IMR-90 (cell line): ENCODE measurements around the gene PFKFB2. TPM values are rescaled to one million over a fixed set of nuclear protein-coding genes. Genes with fewer than 3 reads are reported as not detected.

Experiments
- ATAC-seq: fragments of 200-7000 bp; cut with Tn5 transposase; 2 replicates; pipeline ENCODE4 v1.9.1; 2020; ENCODE audit warnings: low read depth, mild to moderate bottlenecking, moderate library complexity
- BruUV-seq: library from RNA; stranded (reverse); fragments of 400-500 nt; replicated peaks from 2 replicates; lab custom pipeline; 2021; lab: Mats Ljungman, UMichigan
- CTCF ChIA-PET: fragments of 300-600 bp; formaldehyde crosslinking; extraction: SDS; loops from one replicate; lab custom pipeline; 2021; ENCODE audit warnings: antibody characterized with exemption; lab: Yijun Ruan, JAX
- POLR2A ChIA-PET: fragments of 300-600 bp; sonication (Branson Sonifier 250); formaldehyde crosslinking; loops from one replicate; lab custom pipeline; 2022; ENCODE audit warnings: antibody characterized with exemption; ENCODE audit not compliant: unreplicated experiment; lab: Charles Lee
- DNase-seq: peaks from one replicate; pipeline ENCODE4 v3.0.0; 2013
- H2AFZ ChIP-seq: replicated peaks from 2 replicates; pipeline ENCODE3; 2013; ENCODE audit warnings: low read length, mild to moderate bottlenecking; ENCODE audit not compliant: poor library complexity
- H2AK5ac ChIP-seq: 2 replicates; pipeline ENCODE4 v1.6.1; 2013; ENCODE audit warnings: low read depth, low read length, inconsistent platforms
- H2AK9ac ChIP-seq: replicated peaks from 2 replicates; pipeline ENCODE3; 2013; ENCODE audit warnings: mild to moderate bottlenecking, low read depth, low read length, moderate library complexity; ENCODE audit not compliant: poor library complexity
- H2BK120ac ChIP-seq: 2 replicates; pipeline ENCODE4 v1.6.1; 2013; ENCODE audit warnings: low read depth, low read length, inconsistent platforms
- H2BK15ac ChIP-seq: 3 replicates; pipeline ENCODE4 v1.6.1; 2013; ENCODE audit warnings: low read depth, low read length, inconsistent platforms
- H2BK20ac ChIP-seq: 2 replicates; pipeline ENCODE4 v1.6.1; 2013; ENCODE audit warnings: low read depth, mild to moderate bottlenecking, inconsistent platforms, low read length, moderate library complexity
- H2BK5ac ChIP-seq: 2 replicates; pipeline ENCODE4 v1.6.1; 2013; ENCODE audit warnings: mild to moderate bottlenecking, low read depth, low read length, inconsistent platforms; ENCODE audit not compliant: poor library complexity, severe bottlenecking
- H3K14ac ChIP-seq: replicated peaks from 2 replicates; pipeline ENCODE4 v1.6.1; 2013; ENCODE audit warnings: low read depth, low read length, inconsistent platforms
- H3K18ac ChIP-seq: 2 replicates; pipeline ENCODE4 v1.6.1; 2013; ENCODE audit warnings: low read depth, low read length, control low read depth
- H3K23ac ChIP-seq: 2 replicates; pipeline ENCODE4 v1.6.1; 2013; ENCODE audit warnings: low read depth, low read length, inconsistent platforms
- H3K27ac ChIP-seq: 2 replicates; pipeline ENCODE4 v1.5.1; 2013; ENCODE audit warnings: mild to moderate bottlenecking, control low read depth, low read length; ENCODE audit not compliant: insufficient read depth
- H3K27me3 ChIP-seq: 2 replicates; pipeline ENCODE4 v1.6.1; 2013; ENCODE audit warnings: low read length; ENCODE audit not compliant: control insufficient read depth, insufficient read depth
- H3K36me3 ChIP-seq: 2 replicates; pipeline ENCODE4 v1.6.1; 2013; ENCODE audit warnings: low read length, mixed read lengths; ENCODE audit not compliant: control insufficient read depth, insufficient read depth
- H3K4ac ChIP-seq: 2 replicates; pipeline ENCODE4 v1.6.1; 2013; ENCODE audit warnings: low read depth, low read length, inconsistent platforms
- H3K4me1 ChIP-seq: 2 replicates; pipeline ENCODE4 v1.6.1; 2013; ENCODE audit warnings: low read length, mixed read lengths; ENCODE audit not compliant: control insufficient read depth, insufficient read depth
- H3K4me2 ChIP-seq: 2 replicates; pipeline ENCODE4 v1.6.1; 2013; ENCODE audit warnings: low read depth, mild to moderate bottlenecking, control low read depth, low read length, moderate library complexity
- H3K4me3 ChIP-seq: 2 replicates; pipeline ENCODE4 v1.5.1; 2013; ENCODE audit warnings: low read depth, mild to moderate bottlenecking, control low read depth, low read length, moderate library complexity; ENCODE audit not compliant: insufficient read depth
- H3K56ac ChIP-seq: 2 replicates; pipeline ENCODE4 v1.6.1; 2013; ENCODE audit warnings: low read length, inconsistent platforms; ENCODE audit not compliant: insufficient read depth; ENCODE audit errors: extremely low read depth
- H3K79me1 ChIP-seq, 2 experiments: 2 replicates each; pipeline ENCODE4 v1.6.1; 2013; ENCODE audit warnings: low read length in 2 of 2, inconsistent platforms in 1 of 2, low read depth in 1 of 2
- H3K9ac ChIP-seq: 2 replicates; pipeline ENCODE4 v1.6.1; 2013; ENCODE audit warnings: low read depth, low read length, control low read depth
- H3K9me1 ChIP-seq: 2 replicates; pipeline ENCODE4 v1.6.1; 2013; ENCODE audit warnings: low read length, inconsistent platforms; ENCODE audit not compliant: insufficient read depth
- H3K9me3 ChIP-seq: 2 replicates; pipeline ENCODE4 v1.6.1; 2013; ENCODE audit warnings: low read length; ENCODE audit not compliant: control insufficient read depth, insufficient read depth
- H4K20me1 ChIP-seq: 2 replicates; pipeline ENCODE4 v1.6.1; 2013; ENCODE audit warnings: low read length, inconsistent platforms; ENCODE audit not compliant: insufficient read depth
- H4K5ac ChIP-seq: 2 replicates; pipeline ENCODE4 v1.6.1; 2013; ENCODE audit warnings: mild to moderate bottlenecking, low read depth, low read length, control low read depth
- H4K8ac ChIP-seq, 2 experiments: 2 replicates each; pipeline ENCODE4 v1.6.1; 2013; ENCODE audit warnings: low read depth in 2 of 2, low read length in 2 of 2, control low read depth in 1 of 2, inconsistent platforms in 1 of 2
- H4K91ac ChIP-seq: 2 replicates; pipeline ENCODE4 v1.6.1; 2013; ENCODE audit warnings: low read depth, low read length, inconsistent platforms; ENCODE audit not compliant: insufficient read depth
- BHLHE40 ChIP-seq: fragments of 150-350 bp; IDR thresholded peaks from 2 replicates; pipeline ENCODE4 v1.6.1; 2016; ENCODE audit warnings: mild to moderate bottlenecking, low read depth, low read length
- CEBPB ChIP-seq: IDR thresholded peaks from 2 replicates; pipeline ENCODE4 v1.6.1; 2012; ENCODE audit warnings: low read depth, low read length, improper control_type of control experiment
- MAFK ChIP-seq: IDR thresholded peaks from 2 replicates; pipeline ENCODE4 v1.6.1; 2012; ENCODE audit warnings: low read depth, low read length, improper control_type of control experiment
- MAZ ChIP-seq: IDR thresholded peaks from 2 replicates; pipeline ENCODE4 v1.6.1; 2012; ENCODE audit warnings: low read depth, mild to moderate bottlenecking, low read length, improper control_type of control experiment, moderate library complexity, borderline replicate concordance
- MXI1 ChIP-seq: IDR thresholded peaks from 2 replicates; pipeline ENCODE4 v1.6.1; 2012; ENCODE audit warnings: low read depth, mild to moderate bottlenecking, low read length, moderate library complexity, borderline replicate concordance
- NFE2L2 ChIP-seq: fragments of 150-350 bp; IDR thresholded peaks from 2 replicates; pipeline ENCODE4 v1.6.1; 2016; ENCODE audit warnings: low read depth, mild to moderate bottlenecking, low read length
- POLR2A ChIP-seq: IDR thresholded peaks from 2 replicates; pipeline ENCODE4 v1.6.1; 2012; ENCODE audit warnings: mild to moderate bottlenecking, low read depth, low read length
- RAD21 ChIP-seq: IDR thresholded peaks from 2 replicates; pipeline ENCODE4 v1.6.1; 2012; ENCODE audit warnings: low read length, improper control_type of control experiment
- RCOR1 ChIP-seq: IDR thresholded peaks from 2 replicates; pipeline ENCODE4 v1.6.1; 2012; ENCODE audit warnings: mild to moderate bottlenecking, low read length, improper control_type of control experiment; ENCODE audit not compliant: insufficient replicate concordance
- RFX5 ChIP-seq: IDR thresholded peaks from 2 replicates; pipeline ENCODE4 v1.8.0; 2012; ENCODE audit warnings: low read depth, mild to moderate bottlenecking, low read length, moderate library complexity
- SMC3 ChIP-seq: fragments of 150-350 bp; IDR thresholded peaks from 2 replicates; pipeline ENCODE4 v1.6.1; 2016; ENCODE audit warnings: low read depth, mild to moderate bottlenecking, antibody characterized with exemption, low read length, moderate library complexity
- USF2 ChIP-seq: fragments of 150-350 bp; IDR thresholded peaks from 2 replicates; pipeline ENCODE4 v1.6.1; 2017; ENCODE audit warnings: mild to moderate bottlenecking, antibody characterized with exemption, low read length, low read depth
- WGBS, 2 experiments: methylation state at CpG; one replicate each; pipeline versions ENCODE4 v1.1.5 to v1.1.7; 2013; ENCODE audit warnings: missing lambda C conversion rate in 2 of 2; ENCODE audit not compliant: insufficient read length in 1 of 2; ENCODE audit errors: extremely low coverage in 2 of 2; 5-methylcytosine and 5-hydroxymethylcytosine counted together
- dilution Hi-C: fragments of 300-500 bp; cut with HindIII; formaldehyde crosslinking; loops from one replicate; pipeline ENCODE4 v1.14.3; 2018; ENCODE audit warnings: low sequenced_read_pairs; ENCODE audit not compliant: unreplicated experiment
- in situ Hi-C: fragments of 300-500 bp; cut with MboI; formaldehyde crosslinking; loops from 3 replicates; pipeline ENCODE4 v1.14.3; 2019; ENCODE audit warnings: low sequenced_read_pairs, inconsistent platforms, mixed read lengths
- intact Hi-C: fragments of 100-400 bp; cut with micrococcal nuclease; formaldehyde crosslinking; loops from 2 replicates; pipeline ENCODE4 v1.10.0; 2022
- polyA plus RNA-seq, 3 experiments: library from polyadenylated mRNA; depleted of rRNA; stranded (reverse); fragments of >200 nt; gene quantifications; 2 replicates each; pipeline ENCODE4 v1.2.3, GENCODE V29; 2012; ENCODE audit warnings: low replicate concordance in 1 of 3
- total RNA-seq: library from RNA; depleted of rRNA; stranded (reverse); fragments of >200 nt; gene quantifications from 2 replicates; pipeline ENCODE4 v1.2.3, GENCODE V29; 2012

Gene PFKFB2
- total and polyA plus RNA-seq, 2 of the 4 experiments (the other 2 are of a cell fraction), result 0.62 to 1.3 TPM

- peaks cover 10% of the 10 kb centered on the region; the same call in 1 of the 2 replicates for H4K20me1 ChIP-seq
- dilution Hi-C loops, result no loop called here
- no peak overlapping the region for H2AK9ac ChIP-seq
- no peaks in the 10 kb centered on the region for H3K9me3 ChIP-seq
- H3K79me1 ChIP-seq, result peaks cover 13 to 34% of the 10 kb centered on the region in 2 experiments
- no peak overlapping the region for H2AK5ac ChIP-seq
- H2BK15ac ChIP-seq, result no peak overlapping the region
- H4K91ac ChIP-seq, result no peak overlapping the region
- no peak for ATAC-seq
- intact Hi-C loops, result no loop called here
- H4K5ac ChIP-seq, result no peak overlapping the region
- no peak overlapping the region for H2AFZ ChIP-seq
- WGBS, 2 experiments, result no CpG with 5 or more reads among the region's 1 CpG
- H4K8ac ChIP-seq, result no peak overlapping the region
- no peak overlapping the region for H2BK120ac ChIP-seq
- BruUV-seq, result TSS peak; percentile 9
- in situ Hi-C loops, result no loop called here
- no peak overlapping the region for H3K4ac ChIP-seq
- peaks cover 4% of the 10 kb centered on the region; the same call in 1 of the 2 replicates for H3K4me1 ChIP-seq
- H3K9me1 ChIP-seq, result peaks cover 7% of the 10 kb centered on the region
- no peak overlapping the region for H2BK5ac ChIP-seq
- peaks cover 7% of the 10 kb centered on the region for H3K36me3 ChIP-seq
- no peak overlapping the region for H3K18ac ChIP-seq
- ChIA-PET POLR2A (no interaction called here), CTCF (no interaction called here)
- no peak overlapping the region for H3K4me3 ChIP-seq
- no peaks in the 10 kb centered on the region for H3K27me3 ChIP-seq
- H3K56ac ChIP-seq, result no peak overlapping the region
- H2BK20ac ChIP-seq, result no peak overlapping the region
- H3K9ac ChIP-seq, result no peak overlapping the region
- H3K27ac ChIP-seq, result no peak overlapping the region
- H3K14ac ChIP-seq, result no peak overlapping the region
- no peak overlapping the region for H3K23ac ChIP-seq
- H3K4me2 ChIP-seq, result no peak overlapping the region
- no peak for DNase-seq
- TF ChIP-seq BHLHE40 (no peak), NFE2L2 (no peak), SMC3 (no peak), USF2 (no peak), CEBPB (no peak), MXI1 (no peak), RCOR1 (no peak), RFX5 (no peak), MAFK (no peak), RAD21 (no peak), MAZ (no peak), POLR2A (no peak)
These were observed 5.6 kb upstream of the PFKFB2 start for GRCh38 chr1:207047505-207047904.
